Muscle of arm (tissue), 12 donors: ENCODE results near the gene SKIC8. TPM values are rescaled to one million over a fixed set of nuclear protein-coding genes. Genes with fewer than 3 reads are reported as not detected.

Source experiments
- polyA plus RNA-seq, 12 donors: library from polyadenylated mRNA; unstranded; fragments of 120-200 nt; gene quantifications; one replicate each; pipeline ENCODE4 v1.2.1, GENCODE V29; 2013; ENCODE audit not compliant: insufficient read length in 12 of 12

SKIC8 gene
- polyA plus RNA-seq, 12 donors: 39.7 to 79.2 (median 57.0) TPM; not detected in 1

Other genes with a start within 250 kb of the SKIC8 start
- gene TBC1D2B, start 221.9 kb downstream of the SKIC8 start, polyA plus RNA-seq: 10 to 100 TPM in 11 of 12 donors, not detected in 1; 24.3 to 43.2 (median 27.8) TPM
- gene SH2D7, start 207.0 kb downstream of the SKIC8 start, polyA plus RNA-seq: under 1 TPM in 9 of 12 donors, not detected in 3; 0.04 to 0.27 (median 0.15) TPM
- gene CIB2, start 168.2 kb downstream of the SKIC8 start, polyA plus RNA-seq: 10 to 100 TPM in 10 of 12 donors, 1 to 10 TPM in 1, not detected in 1; 8.5 to 33.4 (median 13.0) TPM
- gene IDH3A, start 150.2 kb downstream of the SKIC8 start, polyA plus RNA-seq: 10 to 100 TPM in 11 of 12 donors, not detected in 1; 33.5 to 66.0 (median 38.7) TPM
- gene ACSBG1, start 65.0 kb downstream of the SKIC8 start, polyA plus RNA-seq: under 1 TPM in 10 of 12 donors, not detected in 2; 0.15 to 0.64 (median 0.35) TPM
- 100 to 1,000 TPM in 3 of 12 donors, 10 to 100 TPM in 8, not detected in 1; 55.7 to 114 (median 77.6) TPM for gene DNAJA4, start 35.0 kb downstream of the SKIC8 start, polyA plus RNA-seq
- gene CRABP1, start 40.7 kb upstream of the SKIC8 start, polyA plus RNA-seq: 10 to 100 TPM in 11 of 12 donors, not detected in 1; 12.8 to 88.5 (median 27.4) TPM
- 100 to 1,000 TPM in 1 of 12 donors, 10 to 100 TPM in 11; 38.3 to 218 (median 46.7) TPM for gene IREB2, start 138.6 kb upstream of the SKIC8 start, polyA plus RNA-seq
- gene HYKK, start 208.0 kb upstream of the SKIC8 start, polyA plus RNA-seq: 1 to 10 TPM in 10 of 12 donors, not detected in 2; 1.2 to 3.7 (median 2.1) TPM
- gene PSMA4, start 240.8 kb upstream of the SKIC8 start, polyA plus RNA-seq: 100 to 1,000 TPM in 11 of 12 donors, not detected in 1; 122 to 211 (median 168) TPM